Measurements from ENCODE around the gene RNF214.

DNA sequence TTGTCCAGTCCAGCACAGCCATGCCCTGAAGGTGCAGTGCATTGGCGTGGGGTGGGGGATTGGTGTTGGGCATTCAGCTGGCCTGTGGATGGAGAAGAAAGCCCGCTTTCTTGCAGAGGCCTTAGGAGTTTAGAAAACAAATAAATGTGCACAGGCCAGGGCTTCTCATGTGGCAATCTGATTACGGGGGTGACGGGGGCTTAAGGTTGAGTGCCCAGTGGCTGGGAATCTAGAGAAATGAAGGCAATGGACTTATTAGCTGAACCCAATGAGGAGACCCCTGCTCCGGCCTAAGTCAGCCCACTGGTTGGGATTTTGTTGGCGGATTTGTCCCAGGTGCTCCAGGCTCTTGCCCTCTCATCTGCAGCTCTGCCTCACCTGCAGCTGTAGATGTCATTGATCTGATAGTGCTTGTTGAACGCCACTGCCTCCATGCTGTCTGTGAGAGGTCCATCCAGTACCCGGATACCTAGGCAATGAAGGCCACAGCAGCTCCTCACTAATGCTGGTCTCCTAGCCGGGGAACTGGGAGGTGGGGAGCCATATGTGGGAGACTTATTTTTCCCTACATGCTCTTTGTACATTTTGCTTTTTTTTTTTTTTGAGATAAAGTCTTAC, 6.8 kb upstream of the RNF214 start:
- TF ChIP-seq, protein P1, sequence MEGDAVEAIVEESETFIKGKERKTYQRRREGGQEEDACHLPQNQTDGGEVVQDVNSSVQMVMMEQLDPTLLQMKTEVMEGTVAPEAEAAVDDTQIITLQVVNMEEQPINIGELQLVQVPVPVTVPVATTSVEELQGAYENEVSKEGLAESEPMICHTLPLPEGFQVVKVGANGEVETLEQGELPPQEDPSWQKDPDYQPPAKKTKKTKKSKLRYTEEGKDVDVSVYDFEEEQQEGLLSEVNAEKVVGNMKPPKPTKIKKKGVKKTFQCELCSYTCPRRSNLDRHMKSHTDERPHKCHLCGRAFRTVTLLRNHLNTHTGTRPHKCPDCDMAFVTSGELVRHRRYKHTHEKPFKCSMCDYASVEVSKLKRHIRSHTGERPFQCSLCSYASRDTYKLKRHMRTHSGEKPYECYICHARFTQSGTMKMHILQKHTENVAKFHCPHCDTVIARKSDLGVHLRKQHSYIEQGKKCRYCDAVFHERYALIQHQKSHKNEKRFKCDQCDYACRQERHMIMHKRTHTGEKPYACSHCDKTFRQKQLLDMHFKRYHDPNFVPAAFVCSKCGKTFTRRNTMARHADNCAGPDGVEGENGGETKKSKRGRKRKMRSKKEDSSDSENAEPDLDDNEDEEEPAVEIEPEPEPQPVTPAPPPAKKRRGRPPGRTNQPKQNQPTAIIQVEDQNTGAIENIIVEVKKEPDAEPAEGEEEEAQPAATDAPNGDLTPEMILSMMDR (IDR thresholded peaks at IDR 0.05): no peak
- TF ChIP-seq POLR2A (IDR thresholded peaks at IDR 0.05): no peak
